ENCODE data around the gene SLC11A2.

- no peak for TF ChIP-seq ZNF316 (IDR thresholded peaks at IDR 0.05)
- no peak for TF ChIP-seq STAT6 (CRISPR knock-in tag; IDR thresholded peaks at IDR 0.05)
- no peak for TF ChIP-seq RBM22 (IDR thresholded peaks at IDR 0.05; ENCODE audit: low read depth, low read length, poor library complexity, severe bottlenecking)
- TF ChIP-seq PHF8 (IDR thresholded peaks at IDR 0.05; ENCODE audit: borderline replicate concordance, low read length), result no peak
- no peak for TF ChIP-seq RNF2 (IDR thresholded peaks at IDR 0.05)
- TF ChIP-seq POLR2AphosphoS5 (IDR thresholded peaks at IDR 0.05; ENCODE audit: control insufficient read depth, insufficient read depth, low read depth, low read length), result no peak
- TF ChIP-seq DPF2 (IDR thresholded peaks at IDR 0.05), result no peak
- no peak for TF ChIP-seq KDM5B (IDR thresholded peaks at IDR 0.05; ENCODE audit: insufficient replicate concordance, low read depth, low read length)
- no peak for TF ChIP-seq SMARCA4 (IDR thresholded peaks at IDR 0.05)
- no peak for TF ChIP-seq ZNF124 (CRISPR knock-in tag; IDR thresholded peaks at IDR 0.05)
- no peak for TF ChIP-seq SUPT5H (IDR thresholded peaks at IDR 0.05)
- no peak for TF ChIP-seq FOXM1 (IDR thresholded peaks at IDR 0.05; ENCODE audit: low read depth)
- no peak for TF ChIP-seq FOXM1 (CRISPR knock-in tag; IDR thresholded peaks at IDR 0.05; ENCODE audit: low read depth)
- TF ChIP-seq ATF2 (CRISPR knock-in tag; IDR thresholded peaks at IDR 0.05), result no peak
- TF ChIP-seq ETS2 (tag; IDR thresholded peaks at IDR 0.05; ENCODE audit: borderline replicate concordance, poor library complexity, severe bottlenecking), result no peak
Measured at GRCh38 chr12:50947933-50948626, 78.1 kb downstream of the SLC11A2 start.
